ENCODE measurements around the gene MRPL11.

Gene MRPL11

GRCh38 chr11:66391322-66391721 is 47.3 kb downstream of the MRPL11 start:
- peaks cover 3% of the 10 kb centered on the region for H3K4me1 ChIP-seq (ENCODE audit: insufficient read depth, low read length, severe bottlenecking)
- TF ChIP-seq EZH2 (IDR thresholded peaks at IDR 0.05; ENCODE audit: borderline replicate concordance, low read length) (no peak), CTCF (IDR thresholded peaks at IDR 0.05; ENCODE audit: low read length) (no peak)
- H3F3A ChIP-seq (ENCODE audit: insufficient read depth, low read length): no peaks in the 10 kb centered on the region; the same call in 1 of the 2 replicates
- no peaks in the 10 kb centered on the region for H4K20me1 ChIP-seq (ENCODE audit: insufficient read depth, low read length)
- H3K9me3 ChIP-seq (ENCODE audit: low read length): no peaks in the 10 kb centered on the region
- no peak overlapping the region for H2AFZ ChIP-seq (ENCODE audit: low read length)
- no peaks in the 10 kb centered on the region for H3K27me3 ChIP-seq (ENCODE audit: insufficient read depth, low read length)
- no peak overlapping the region for H3K27ac ChIP-seq (ENCODE audit: low read depth, low read length, poor library complexity, severe bottlenecking)
- H3K4me2 ChIP-seq (ENCODE audit: low read length): no peak overlapping the region
- H3K9me2 ChIP-seq (ENCODE audit: low read depth, low read length): no peaks in the 10 kb centered on the region
- no peaks in the 10 kb centered on the region for H3K36me3 ChIP-seq (ENCODE audit: insufficient read depth, low read length)
- no peaks in the 10 kb centered on the region for H3K79me2 ChIP-seq (ENCODE audit: insufficient read depth, low read length)
- no peak overlapping the region for H3K4me3 ChIP-seq (ENCODE audit: low read depth, low read length, poor library complexity, severe bottlenecking)
- H3K9ac ChIP-seq (ENCODE audit: low read length): no peak overlapping the region

- Histone ChIP-seq H3K9ac (ENCODE audit: low read length) (no peak overlapping the region), H2AFZ (ENCODE audit: low read length) (no peak overlapping the region), H3F3A (ENCODE audit: insufficient read depth, low read length) (no peaks in the 10 kb centered on the region; the same call in 1 of the 2 replicates)
Measured at GRCh38 chr11:66388780-66389386, 49.8 kb downstream of the MRPL11 start.

GRCh38 chr11:66386171-66387069 is 52.2 kb downstream of the MRPL11 start:
- H3K36me3 ChIP-seq (ENCODE audit: insufficient read depth, low read length): no peaks in the 10 kb centered on the region
- peak overlapping the region; percentile 36 for H3K4me2 ChIP-seq (ENCODE audit: low read length)
- H3K9me2 ChIP-seq (ENCODE audit: low read depth, low read length): no peaks in the 10 kb centered on the region
- peak overlapping the region; percentile 1 for H3K4me3 ChIP-seq (ENCODE audit: low read depth, low read length, poor library complexity, severe bottlenecking)
- no peaks in the 10 kb centered on the region for H3K9me3 ChIP-seq (ENCODE audit: low read length)
- TF ChIP-seq CTCF (IDR thresholded peaks at IDR 0.05; ENCODE audit: low read length): peak; percentile 89
- TF ChIP-seq EZH2 (IDR thresholded peaks at IDR 0.05; ENCODE audit: borderline replicate concordance, low read length): no peak
- H4K20me1 ChIP-seq (ENCODE audit: insufficient read depth, low read length): no peaks in the 10 kb centered on the region
- 0 out of 2 replicates have a peak overlapping the region, but pooled peaks have one; percentile 6 for H3K9ac ChIP-seq (ENCODE audit: low read length)
- H3K27me3 ChIP-seq (ENCODE audit: insufficient read depth, low read length): no peaks in the 10 kb centered on the region
- H2AFZ ChIP-seq (ENCODE audit: low read length): no peak overlapping the region
- no peaks in the 10 kb centered on the region; the same call in 1 of the 2 replicates for H3F3A ChIP-seq (ENCODE audit: insufficient read depth, low read length)
- peaks cover 7% of the 10 kb centered on the region for H3K4me1 ChIP-seq (ENCODE audit: insufficient read depth, low read length, severe bottlenecking)
- H3K79me2 ChIP-seq (ENCODE audit: insufficient read depth, low read length): no peaks in the 10 kb centered on the region
- no peak overlapping the region for H3K27ac ChIP-seq (ENCODE audit: low read depth, low read length, poor library complexity, severe bottlenecking)

More at GRCh38 chr11:66388780-66389386, 49.8 kb downstream of the MRPL11 start:
- Histone ChIP-seq H3K4me2 (ENCODE audit: low read length) (no peak overlapping the region), H3K27me3 (ENCODE audit: insufficient read depth, low read length) (no peaks in the 10 kb centered on the region), H4K20me1 (ENCODE audit: insufficient read depth, low read length) (no peaks in the 10 kb centered on the region), H3K79me2 (ENCODE audit: insufficient read depth, low read length) (no peaks in the 10 kb centered on the region), H3K4me3 (ENCODE audit: low read depth, low read length, poor library complexity, severe bottlenecking) (no peak overlapping the region), H3K27ac (ENCODE audit: low read depth, low read length, poor library complexity, severe bottlenecking) (no peak overlapping the region), H3K4me1 (ENCODE audit: insufficient read depth, low read length, severe bottlenecking) (peaks cover 7% of the 10 kb centered on the region), H3K9me2 (ENCODE audit: low read depth, low read length) (no peaks in the 10 kb centered on the region), H3K36me3 (ENCODE audit: insufficient read depth, low read length) (no peaks in the 10 kb centered on the region), H3K9me3 (ENCODE audit: low read length) (no peaks in the 10 kb centered on the region)
- no peak for TF ChIP-seq EZH2 (IDR thresholded peaks at IDR 0.05; ENCODE audit: borderline replicate concordance, low read length)
- peak; percentile 89 for TF ChIP-seq CTCF (IDR thresholded peaks at IDR 0.05; ENCODE audit: low read length)

Data from OCI-LY1 (cell line).